Keratinocyte (primary cell): ENCODE results near the gene ZNF646. TPM values are rescaled to one million over a fixed set of nuclear protein-coding genes. Genes with fewer than 3 reads are reported as not detected.
A peak's percentile ranks its signal among the peaks of the same experiment; 100 is the strongest.

Source experiments
- DNase-seq: peaks from one replicate; pipeline ENCODE4 v3.0.0-alpha.2; 2011; ENCODE audit warnings: low read depth, missing footprints, low spot score
- FAIRE-seq: peaks from 2 replicates; lab custom pipeline; 2011; peaks lifted over from hg19 to GRCh38; lab: Jason Lieb, UNC
- H2AFZ ChIP-seq: 2 replicates; pipeline ENCODE4 v1.6.0; 2012; ENCODE audit warnings: low read length, control low read depth, inconsistent platforms; ENCODE audit not compliant: control insufficient read depth
- H3K27ac ChIP-seq: 2 replicates; pipeline ENCODE4 v1.5.1; 2011; ENCODE audit warnings: low read length; ENCODE audit not compliant: control insufficient read depth, insufficient read depth
- H3K27me3 ChIP-seq: 3 replicates; pipeline ENCODE4 v1.6.0; 2011; ENCODE audit warnings: low read length; ENCODE audit not compliant: control insufficient read depth, insufficient read depth; ENCODE audit errors: extremely low read depth
- H3K36me3 ChIP-seq, 2 experiments: 2 replicates in 1 of 2; 3 replicates in 1 of 2; pipeline ENCODE4 v1.5.1; 2011; ENCODE audit warnings: low read length in 2 of 2, mild to moderate bottlenecking in 1 of 2; ENCODE audit not compliant: control insufficient read depth in 2 of 2, insufficient read depth in 2 of 2; ENCODE audit errors: extremely low read depth in 1 of 2
- H3K4me1 ChIP-seq: 3 replicates; pipeline ENCODE4 v1.5.1; 2011; ENCODE audit warnings: low read length; ENCODE audit not compliant: control insufficient read depth, insufficient read depth; ENCODE audit errors: extremely low read depth
- H3K4me2 ChIP-seq: 3 replicates; pipeline ENCODE4 v1.6.0; 2011; ENCODE audit warnings: low read depth, low read length; ENCODE audit not compliant: control insufficient read depth, insufficient read depth; ENCODE audit errors: extremely low read depth
- H3K4me3 ChIP-seq, 3 experiments: fragments of 200-600 bp in 1 of 3; sonication (generic) in 1 of 3; 2 replicates in 2 of 3; 3 replicates in 1 of 3; pipeline ENCODE4 v1.5.1; 2011 to 2016; ENCODE audit warnings: low read length in 3 of 3, mild to moderate bottlenecking in 3 of 3, control low read depth in 2 of 3, inconsistent platforms in 1 of 3, low read depth in 1 of 3, mixed read lengths in 1 of 3, mixed run types in 1 of 3, moderate library complexity in 1 of 3; ENCODE audit not compliant: control insufficient read depth in 2 of 3, insufficient read depth in 2 of 3; ENCODE audit errors: extremely low read depth in 1 of 3
- H3K79me2 ChIP-seq: 2 replicates; pipeline ENCODE4 v1.6.0; 2012; ENCODE audit warnings: low read length; ENCODE audit not compliant: control insufficient read depth, insufficient read depth
- H3K9ac ChIP-seq: 3 replicates; pipeline ENCODE4 v1.6.0; 2011; ENCODE audit warnings: low read length; ENCODE audit not compliant: control insufficient read depth, insufficient read depth; ENCODE audit errors: extremely low read depth
- H3K9me1 ChIP-seq: 3 replicates; pipeline ENCODE4 v1.6.0; 2011; ENCODE audit warnings: low read length; ENCODE audit not compliant: control insufficient read depth, insufficient read depth; ENCODE audit errors: extremely low read depth
- H3K9me3 ChIP-seq: 2 replicates; pipeline ENCODE4 v1.5.1; 2012; ENCODE audit warnings: low read depth, low read length; ENCODE audit not compliant: control insufficient read depth
- H4K20me1 ChIP-seq: 3 replicates; pipeline ENCODE4 v1.6.0; 2011; ENCODE audit warnings: low read length; ENCODE audit not compliant: control insufficient read depth, insufficient read depth; ENCODE audit errors: extremely low read depth
- CTCF ChIP-seq, 3 experiments: IDR thresholded peaks in 1 of 3; conservative IDR thresholded peaks in 1 of 3; optimal IDR thresholded peaks in 1 of 3; 2 replicates in 2 of 3; 3 replicates in 1 of 3; pipeline versions ENCODE3 to v1.5.1; 2011; ENCODE audit warnings: low read length in 3 of 3, mild to moderate bottlenecking in 3 of 3, moderate library complexity in 2 of 3, control low read depth in 1 of 3, inconsistent platforms in 1 of 3; ENCODE audit not compliant: insufficient read depth in 2 of 3; ENCODE audit errors: extremely low read depth in 1 of 3
- EZH2 ChIP-seq: IDR thresholded peaks from one replicate; pipeline ENCODE4 v1.6.1; 2012; ENCODE audit warnings: inconsistent platforms, mild to moderate bottlenecking, low read length, moderate library complexity
- dilution Hi-C: fragments of 300-500 bp; cut with MboI; formaldehyde crosslinking; loops from one replicate; pipeline ENCODE4 v1.7.0; 2020; ENCODE audit warnings: low sequenced_read_pairs; ENCODE audit not compliant: extremely low pct_ligation_motif_present
- polyA plus RNA-seq, 5 experiments: library from polyadenylated mRNA; depleted of rRNA in 3 of 5; stranded (reverse) in 3 of 5; stranded (forward) in 1 of 5; unstranded in 1 of 5; fragments of >200 nt; gene quantifications; 1 replicate in 1 of 5; 2 replicates in 3 of 5; 3 replicates in 1 of 5; pipeline versions ENCODE4 v1.2.1 to v1.2.3, GENCODE V29; 2011 to 2012; ENCODE audit warnings: missing spikeins in 2 of 5, low read depth in 1 of 5, low replicate concordance in 1 of 5

Gene ZNF646
- polyA plus RNA-seq, 1 donor (not counting 4 experiments of a cell fraction or from before 2014, with no cell fraction given), result 2.5 TPM

GRCh38 chr16:31130336-31130891 is 56.2 kb downstream of the ZNF646 start:
- H4K20me1 ChIP-seq, result peaks cover 3% of the 10 kb centered on the region
- peaks cover 12 to 35% of the 10 kb centered on the region in 2 experiments for H3K36me3 ChIP-seq
- no peak overlapping the region for H3K4me2 ChIP-seq

DNA sequence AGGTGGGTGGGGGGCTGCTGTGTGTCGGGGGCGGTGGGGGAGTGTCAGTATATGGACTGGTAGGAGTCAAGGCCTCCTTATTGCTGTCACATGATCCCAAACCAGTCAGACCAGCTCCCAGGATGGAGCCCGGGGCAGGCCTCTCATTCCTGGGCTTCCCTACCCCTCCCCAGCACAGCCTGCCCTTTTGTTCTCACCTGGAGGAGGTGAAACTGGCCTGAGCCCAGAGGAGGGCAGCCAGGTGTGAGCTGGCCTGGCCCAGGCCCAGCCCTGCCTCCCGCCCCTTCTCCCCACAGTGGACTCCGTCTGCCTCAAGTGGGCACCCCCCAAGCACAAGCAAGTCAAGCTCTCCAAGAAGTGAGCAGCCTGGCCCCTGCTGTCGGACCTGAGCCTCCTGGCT is 56.7 kb downstream of the ZNF646 start:
- TF ChIP-seq CTCF (optimal IDR thresholded peaks at IDR 0.05 in 1 of 3, IDR thresholded peaks at IDR 0.05 in 1 of 3, conservative IDR thresholded peaks at IDR 0.05 in 1 of 3; ENCODE audit: extremely low read depth in 1 of 3, insufficient read depth in 2 of 3, low read length in 3 of 3) (peak in 1 of 3 experiments; percentile 7), EZH2 (no peak)
- peaks cover 29% of the 10 kb centered on the region for H3K79me2 ChIP-seq
- H3K9ac ChIP-seq, result peak overlapping the region; percentile 54
- dilution Hi-C loops, result no loop called here
- peak overlapping the region in 1 of 3 experiments; percentile 12 for H3K4me3 ChIP-seq
- no peak for DNase-seq
- H3K36me3 ChIP-seq, result peaks cover 12 to 35% of the 10 kb centered on the region in 2 experiments
- H3K9me3 ChIP-seq, result no peaks in the 10 kb centered on the region
- peaks cover 7% of the 10 kb centered on the region for H3K9me1 ChIP-seq
- peak overlapping the region; percentile 49 for H3K27ac ChIP-seq
- H4K20me1 ChIP-seq, result peaks cover 3% of the 10 kb centered on the region
- peak overlapping the region; percentile 54 for H3K4me2 ChIP-seq
- H3K4me1 ChIP-seq, result peaks cover 47% of the 10 kb centered on the region
- no peaks in the 10 kb centered on the region for H3K27me3 ChIP-seq
- FAIRE-seq, result peak; percentile 85
- H2AFZ ChIP-seq, result no peak overlapping the region

More at GRCh38 chr16:31130336-31130891, 56.2 kb downstream of the ZNF646 start:
- DNase-seq (no peak), FAIRE-seq (no peak)
- peak overlapping the region; percentile 33 for H3K9ac ChIP-seq
- peaks cover 44% of the 10 kb centered on the region for H3K4me1 ChIP-seq
- dilution Hi-C loops, result no loop called here
- H3K79me2 ChIP-seq, result peaks cover 29% of the 10 kb centered on the region
- H3K9me1 ChIP-seq, result peaks cover 7% of the 10 kb centered on the region
- H3K4me3 ChIP-seq, result no peak overlapping the region
- peak overlapping the region; percentile 43 for H3K27ac ChIP-seq
- no peak for TF ChIP-seq EZH2
- H3K9me3 ChIP-seq, result no peaks in the 10 kb centered on the region
- no peak overlapping the region for H2AFZ ChIP-seq
- no peaks in the 10 kb centered on the region for H3K27me3 ChIP-seq
